GM12872 (cell line): ENCODE data around the gene LRRC10B.

ENCODE experiments used
- TF ChIP-seq, protein P1 (sequence below): IDR thresholded peaks from 3 replicates; pipeline ENCODE4 v1.5.1; 2011; ENCODE audit warnings: low read depth, mild to moderate bottlenecking, low read length, moderate library complexity; ENCODE audit not compliant: insufficient read depth

Gene LRRC10B

DNA sequence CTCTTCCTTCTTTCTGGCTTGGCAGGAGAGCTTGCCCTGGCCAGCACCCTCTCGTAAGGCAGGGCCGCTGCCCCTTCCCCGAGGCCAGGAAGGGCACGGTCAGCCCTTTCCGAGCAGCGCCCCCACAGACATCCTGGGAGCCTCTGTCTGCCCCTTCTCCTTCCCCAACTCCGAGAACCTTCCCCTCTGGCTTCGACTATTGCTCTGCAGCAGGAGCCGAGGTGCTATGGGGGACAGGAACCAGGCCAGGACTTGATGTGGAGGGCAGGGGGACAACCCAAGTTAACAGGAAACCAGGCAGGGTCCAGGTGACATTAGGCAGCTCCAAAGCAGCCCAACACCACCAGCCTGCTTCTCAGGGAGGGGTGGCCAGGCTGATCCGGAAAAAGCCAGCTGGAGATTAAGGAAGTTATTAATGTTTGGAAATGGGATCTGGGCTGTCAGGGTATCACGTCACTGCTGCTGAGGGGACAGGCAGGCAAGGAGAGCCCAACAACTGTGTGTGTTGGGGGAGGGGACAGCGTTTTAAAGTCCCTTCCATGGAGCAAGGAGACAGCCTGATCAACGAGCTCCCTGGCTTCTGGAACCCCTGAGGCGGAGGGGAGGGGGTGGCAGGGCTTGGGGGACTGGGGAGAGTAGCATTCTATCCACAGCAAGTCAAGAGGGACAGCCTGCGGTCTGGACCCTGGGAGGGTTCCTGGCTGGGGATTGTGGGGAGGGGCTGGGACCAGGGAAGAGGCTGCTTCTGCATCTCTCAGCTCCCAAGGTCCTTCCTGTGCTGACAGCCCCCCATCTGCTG, 45.0 kb downstream of the LRRC10B start:
- TF ChIP-seq, protein P1, sequence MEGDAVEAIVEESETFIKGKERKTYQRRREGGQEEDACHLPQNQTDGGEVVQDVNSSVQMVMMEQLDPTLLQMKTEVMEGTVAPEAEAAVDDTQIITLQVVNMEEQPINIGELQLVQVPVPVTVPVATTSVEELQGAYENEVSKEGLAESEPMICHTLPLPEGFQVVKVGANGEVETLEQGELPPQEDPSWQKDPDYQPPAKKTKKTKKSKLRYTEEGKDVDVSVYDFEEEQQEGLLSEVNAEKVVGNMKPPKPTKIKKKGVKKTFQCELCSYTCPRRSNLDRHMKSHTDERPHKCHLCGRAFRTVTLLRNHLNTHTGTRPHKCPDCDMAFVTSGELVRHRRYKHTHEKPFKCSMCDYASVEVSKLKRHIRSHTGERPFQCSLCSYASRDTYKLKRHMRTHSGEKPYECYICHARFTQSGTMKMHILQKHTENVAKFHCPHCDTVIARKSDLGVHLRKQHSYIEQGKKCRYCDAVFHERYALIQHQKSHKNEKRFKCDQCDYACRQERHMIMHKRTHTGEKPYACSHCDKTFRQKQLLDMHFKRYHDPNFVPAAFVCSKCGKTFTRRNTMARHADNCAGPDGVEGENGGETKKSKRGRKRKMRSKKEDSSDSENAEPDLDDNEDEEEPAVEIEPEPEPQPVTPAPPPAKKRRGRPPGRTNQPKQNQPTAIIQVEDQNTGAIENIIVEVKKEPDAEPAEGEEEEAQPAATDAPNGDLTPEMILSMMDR: no peak

DNA sequence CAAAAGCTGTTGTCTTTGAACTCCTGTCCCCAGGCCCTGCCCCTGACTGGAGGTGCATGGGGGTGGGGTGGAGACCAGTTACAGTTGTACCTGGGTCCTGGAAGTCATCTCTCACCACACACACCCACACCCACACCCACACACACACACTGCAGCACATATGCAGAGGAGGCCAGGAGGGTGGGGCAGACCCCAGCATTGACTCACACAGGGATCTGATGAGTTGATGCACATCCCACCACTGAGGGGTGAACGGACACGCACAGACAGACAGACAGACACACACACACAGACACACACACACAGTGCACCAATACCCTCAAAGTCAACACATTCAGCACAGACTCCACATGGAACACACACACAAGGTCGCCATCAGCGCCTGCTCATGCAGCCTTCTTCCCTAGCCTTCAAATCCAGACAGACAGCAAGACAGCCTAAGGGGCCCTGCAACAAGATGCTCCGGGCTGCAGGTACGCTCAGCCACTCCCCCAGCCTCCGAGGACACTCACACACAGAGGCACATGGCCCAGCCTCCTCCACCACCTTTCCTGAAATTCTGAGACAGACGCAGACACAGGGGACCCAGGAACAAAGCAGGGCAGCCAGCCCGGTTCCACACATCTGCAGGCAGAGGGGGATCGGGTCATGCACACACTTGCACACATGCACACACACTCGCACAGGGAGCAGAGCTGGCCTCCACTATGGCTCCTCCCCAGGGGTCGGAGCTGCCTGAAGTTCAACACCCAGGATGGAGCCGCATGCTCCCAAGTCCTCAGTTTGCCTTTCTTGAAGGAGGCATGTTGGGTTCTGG, 45.8 kb downstream of the LRRC10B start:
- TF ChIP-seq, protein P1: no peak

DNA sequence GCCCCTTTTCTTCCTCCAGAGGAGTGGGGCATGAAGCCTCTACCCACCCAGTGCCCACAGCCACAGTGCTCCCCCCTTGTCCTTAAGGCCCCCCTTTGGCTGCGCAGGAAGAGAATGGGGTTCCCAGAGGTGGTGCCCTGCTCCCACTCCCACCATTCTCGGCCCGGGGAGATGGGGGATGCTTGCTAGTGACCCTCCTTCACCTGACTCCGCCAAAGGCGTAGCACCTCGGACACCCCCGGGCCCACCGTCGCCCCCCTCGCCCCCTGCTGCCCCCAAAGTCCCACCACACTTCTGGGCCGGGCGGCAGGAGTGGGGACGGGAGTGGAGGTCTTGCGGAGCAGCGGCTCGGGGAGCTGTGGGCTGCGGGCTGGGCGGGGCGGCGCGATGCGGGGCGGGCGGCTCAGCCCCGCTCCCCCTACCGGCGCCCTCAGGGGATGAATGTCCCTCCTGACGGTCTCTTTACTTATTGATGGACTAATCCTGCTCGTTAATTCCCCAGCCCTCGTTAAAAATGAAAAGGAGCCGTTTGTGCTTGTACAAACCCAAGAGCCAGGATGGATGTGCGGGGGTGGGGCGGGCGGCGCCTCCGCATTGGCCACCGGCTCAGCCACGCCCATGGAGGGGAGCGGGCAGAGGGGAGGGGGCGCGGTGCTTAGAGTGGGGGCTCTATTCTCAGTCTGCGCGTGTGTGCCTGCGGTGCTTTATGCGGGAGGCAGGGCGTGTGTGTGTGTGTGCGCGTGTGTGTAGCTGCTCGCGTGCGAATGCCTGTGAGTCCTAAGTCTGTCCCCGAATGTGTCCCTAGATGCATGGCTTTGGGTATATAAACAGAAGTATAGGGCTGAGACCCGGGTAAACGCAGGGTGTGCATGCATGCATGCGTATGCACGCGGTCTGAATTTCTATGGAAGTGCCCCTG, 46.8 kb downstream of the LRRC10B start:
- TF ChIP-seq, protein P1: no peak

DNA sequence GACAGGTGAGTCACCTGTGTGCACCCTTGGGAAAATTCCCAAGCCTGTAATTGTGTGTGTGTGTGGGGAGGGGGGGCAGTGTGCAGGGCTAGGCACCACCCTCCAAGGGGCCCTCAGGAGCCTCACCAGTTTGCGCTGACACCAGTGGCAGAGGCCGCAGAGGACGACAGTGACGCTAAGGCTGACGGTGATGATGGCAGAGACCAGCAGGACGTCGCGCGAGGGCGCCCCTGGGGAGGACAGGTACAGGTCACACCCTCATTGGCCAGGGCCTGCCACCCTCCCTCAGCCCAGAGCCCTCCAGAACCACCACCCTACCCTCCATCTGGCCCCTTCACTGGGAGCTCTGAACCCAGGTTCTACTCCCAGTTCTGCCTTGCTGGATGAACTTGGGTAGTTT, 47.4 kb downstream of the LRRC10B start:
- TF ChIP-seq, protein P1: no peak

DNA sequence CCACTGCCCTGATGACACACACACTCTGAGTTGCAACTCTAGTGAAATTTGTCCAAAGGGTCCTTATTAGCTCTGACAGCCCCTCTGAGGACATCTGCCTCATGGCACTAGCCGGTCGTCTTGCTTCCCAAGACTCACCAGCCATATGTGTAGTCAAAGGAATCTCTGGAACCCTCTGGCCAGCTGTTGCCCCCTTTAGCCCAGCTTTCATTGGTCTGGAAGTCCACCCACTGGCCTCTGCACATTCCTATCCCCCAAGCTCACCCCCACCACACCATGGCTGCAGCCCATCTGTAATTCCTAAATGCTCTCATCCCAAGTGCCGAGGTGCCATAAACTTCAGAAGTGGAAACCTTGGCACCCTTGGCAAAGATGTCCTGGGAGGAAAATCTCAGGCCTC, 48.1 kb downstream of the LRRC10B start:
- TF ChIP-seq, protein P1: no peak
